Activated gamma-delta T cell treated with Interleukin-2 at 50 U/mL for 16 hours (primary cell): ENCODE data around the gene PFKL.
"Not testable (repeated sequence)": the region's sequence is repeated elsewhere in the genome, so short reads cannot be mapped to it uniquely, and the experiment has no call there.

ENCODE experiments used
- DNase-seq: peaks from one replicate; pipeline ENCODE4 v3.0.0-alpha.2; 2020

Gene PFKL

DNA sequence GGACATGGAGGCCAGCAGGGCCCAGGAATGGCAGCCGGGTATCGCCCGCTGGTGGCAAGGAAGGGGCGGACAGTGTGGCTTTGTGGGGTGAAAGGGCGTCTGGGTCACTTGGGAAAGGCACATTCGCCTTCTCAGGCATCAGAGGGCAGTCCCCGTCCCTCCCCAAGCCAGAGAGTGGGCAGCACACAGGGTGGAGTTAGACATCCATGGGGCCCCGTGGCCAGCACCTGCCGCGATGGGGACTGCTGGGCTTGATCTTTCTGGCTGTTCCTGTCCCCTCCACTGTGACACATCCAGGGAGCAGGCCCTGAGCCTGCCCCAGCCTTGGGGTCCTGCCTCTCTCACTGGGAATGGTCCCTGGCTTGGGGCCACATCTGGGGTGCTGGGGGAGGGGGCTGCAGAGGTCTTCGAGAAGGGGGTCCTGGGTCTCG lies 49.6 kb downstream of the PFKL start:
- no peak for DNase-seq

DNA sequence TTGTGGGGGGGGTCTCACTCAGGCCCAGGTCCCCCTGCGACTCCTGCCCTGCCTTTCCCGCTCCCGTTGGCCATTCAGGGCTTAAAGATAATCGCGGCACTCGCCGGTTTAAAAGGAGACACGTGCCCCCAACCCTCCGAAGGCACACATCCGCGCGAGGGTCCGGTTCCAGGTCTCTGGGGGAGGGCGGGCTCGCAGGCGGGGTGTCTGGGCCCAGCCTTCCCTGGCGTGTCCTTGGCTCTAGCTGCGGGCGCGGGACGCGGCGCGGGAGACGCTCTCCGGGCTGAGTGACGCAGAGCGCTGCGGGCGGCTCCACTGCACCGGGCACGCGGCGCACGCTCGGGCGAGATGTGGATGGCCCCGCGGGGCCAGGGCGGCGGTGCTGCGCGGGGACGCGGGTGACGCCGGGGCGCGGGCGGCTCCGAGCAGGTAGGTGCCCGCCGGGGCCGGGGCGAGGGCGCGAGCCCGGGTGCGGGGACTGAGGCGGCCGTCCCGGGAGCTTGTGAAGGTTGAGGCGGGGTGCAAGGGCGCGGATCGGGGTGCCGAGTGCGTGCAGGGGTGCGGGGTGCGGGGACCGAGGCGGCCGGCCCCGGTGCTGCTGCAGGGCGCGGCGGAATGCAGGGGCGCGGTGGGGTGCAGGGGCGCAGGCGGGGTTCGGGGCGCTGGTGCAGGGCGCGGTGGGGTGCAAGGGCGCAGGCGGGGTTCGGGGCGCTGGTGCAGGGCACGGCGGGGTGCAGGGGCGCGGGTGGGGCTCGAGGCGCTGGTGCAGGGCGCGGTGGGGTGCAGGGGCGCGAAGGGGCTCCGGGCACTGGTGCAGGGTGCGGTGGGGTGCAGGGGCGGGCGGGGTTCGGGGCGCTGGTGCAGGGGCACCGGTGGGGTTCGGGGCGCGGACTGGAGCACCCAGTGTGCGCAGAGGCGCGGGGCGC lies 50.3 kb downstream of the PFKL start:
- no peak for DNase-seq

DNA sequence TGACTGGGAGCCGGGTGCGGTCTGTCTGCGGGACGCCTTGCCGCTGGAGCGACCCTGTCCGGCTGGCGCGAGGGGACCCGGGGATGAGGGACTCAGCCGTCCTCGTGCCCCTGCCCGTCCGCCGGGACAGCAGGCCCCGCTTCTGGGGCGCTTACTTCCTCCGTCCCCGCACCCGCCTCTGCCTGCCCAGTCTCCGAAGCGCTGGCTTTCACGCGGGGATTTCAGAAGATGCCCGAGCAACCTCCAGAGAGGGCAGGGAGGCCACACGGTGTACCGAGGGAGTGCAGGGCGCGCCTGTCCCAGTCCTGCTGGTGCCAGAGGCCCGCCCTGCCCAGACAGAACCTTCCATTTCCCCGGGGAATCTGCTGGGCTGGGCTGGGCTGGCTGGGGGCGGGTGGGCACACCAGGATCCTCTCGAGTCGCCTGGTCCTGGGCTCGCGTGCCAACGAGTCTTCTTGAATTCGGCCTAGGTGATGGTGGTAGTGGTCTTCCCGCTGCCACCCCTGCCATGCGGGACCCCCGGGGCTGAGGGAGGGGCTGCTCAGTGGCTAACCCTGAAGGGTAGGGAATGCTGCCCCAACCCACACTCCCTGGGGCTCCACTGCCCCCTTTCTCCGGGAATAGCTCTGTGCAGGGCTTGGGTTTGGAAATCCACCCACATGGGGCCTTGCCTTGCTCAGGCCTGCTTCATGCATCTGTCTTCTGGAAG lies 51.1 kb downstream of the PFKL start:
- no peak for DNase-seq

DNA sequence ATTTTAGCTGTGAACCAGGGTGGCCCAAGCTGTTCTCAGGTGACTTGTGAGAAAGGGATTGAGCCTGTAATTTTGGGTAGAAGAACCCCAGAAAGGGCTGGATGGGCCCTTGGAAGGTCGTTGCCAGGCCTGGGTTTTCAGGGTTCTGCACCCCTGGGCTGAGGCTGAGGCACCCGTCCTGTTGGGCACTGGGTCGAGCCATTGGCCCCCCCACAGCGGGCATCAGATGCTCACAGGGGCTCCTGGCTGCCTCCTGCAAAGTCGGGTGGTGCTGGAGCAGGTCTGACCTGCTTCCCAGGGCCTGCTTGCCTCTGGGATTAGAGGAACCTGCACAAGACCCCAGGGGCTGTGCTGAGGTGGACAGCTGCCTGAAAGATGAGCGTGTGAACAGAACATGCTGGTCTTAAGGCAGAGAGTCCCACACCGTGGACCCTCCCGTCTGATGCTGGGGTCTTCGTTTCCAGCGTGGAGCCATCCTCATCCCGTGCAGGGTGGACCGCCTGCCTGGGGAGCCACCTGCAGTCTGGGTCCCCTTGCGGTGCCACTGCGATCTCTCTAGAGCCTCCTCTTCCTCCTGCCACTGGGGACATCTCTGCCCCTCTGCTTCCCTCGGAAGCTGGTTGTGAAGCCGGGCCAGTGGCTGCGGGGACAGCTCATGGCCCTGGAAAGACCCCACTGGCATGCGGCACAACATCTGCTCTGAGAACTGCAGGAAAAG lies 51.8 kb downstream of the PFKL start:
- no peak for DNase-seq

DNA sequence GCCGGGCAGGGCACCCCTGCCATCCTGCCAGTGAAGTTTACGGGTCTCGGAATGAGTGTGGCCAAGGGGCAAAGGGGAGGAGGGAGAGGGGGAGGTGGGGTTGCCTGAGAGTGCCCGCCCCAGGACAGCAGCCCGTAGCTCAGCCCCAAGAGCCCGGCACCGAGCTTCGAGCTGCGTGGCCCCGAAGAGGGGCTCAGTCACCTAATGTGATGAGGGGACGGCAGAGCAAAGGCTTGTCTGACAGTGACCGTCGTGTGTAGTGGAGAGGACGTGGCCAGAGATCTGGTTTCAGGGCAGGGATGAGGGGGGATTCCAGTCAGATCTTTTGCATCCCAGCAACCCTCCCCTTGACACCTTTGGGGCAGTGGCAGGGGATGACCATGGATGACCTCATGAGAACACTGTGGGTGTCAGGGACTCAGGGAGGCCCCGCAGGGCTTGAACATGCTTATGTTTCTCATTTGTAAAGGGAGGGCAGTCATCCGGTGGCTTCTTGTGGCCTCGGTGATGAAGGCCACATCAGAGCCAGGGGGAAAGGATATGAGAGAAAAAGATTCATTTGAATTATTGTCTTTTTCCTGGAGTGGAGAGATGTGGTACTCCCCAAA lies 52.5 kb downstream of the PFKL start:
- DNase-seq, result no peak

DNA sequence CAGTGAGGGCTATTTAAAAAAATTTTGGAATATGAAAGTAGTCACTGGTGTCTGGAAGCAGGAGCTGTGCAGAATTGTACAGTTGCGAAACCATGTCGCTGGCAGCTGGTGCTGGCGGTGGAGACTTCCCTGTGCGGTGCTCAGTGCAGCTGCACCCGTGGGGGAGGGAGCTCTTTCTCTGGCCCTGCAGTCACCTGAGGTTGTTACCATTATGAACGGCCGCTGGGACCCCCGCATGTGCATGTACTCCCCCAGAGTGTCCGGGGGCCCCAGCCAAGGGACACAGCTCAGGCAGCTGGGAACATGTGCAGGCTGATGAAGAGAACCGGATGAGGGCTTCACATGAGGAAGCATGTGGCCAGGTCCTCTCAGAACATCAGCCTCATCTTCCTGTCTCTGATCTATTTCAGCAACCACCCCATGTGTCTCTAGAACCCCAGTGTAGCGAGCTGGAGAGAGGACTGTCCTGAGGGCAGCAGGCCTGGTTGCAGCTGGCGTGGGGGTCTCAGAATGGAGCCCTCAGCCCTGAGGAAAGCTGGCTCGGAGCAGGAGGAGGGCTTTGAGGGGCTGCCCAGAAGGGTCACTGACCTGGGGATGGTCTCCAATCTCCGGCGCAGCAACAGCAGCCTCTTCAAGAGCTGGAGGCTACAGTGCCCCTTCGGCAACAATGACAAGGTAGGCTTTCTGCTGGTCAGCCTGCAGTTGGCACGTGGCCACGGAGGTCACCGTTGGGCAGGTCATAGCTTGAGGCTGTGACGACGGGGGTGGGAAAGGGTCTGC lies 53.5 kb downstream of the PFKL start, which contains the start of gene TRPM2:
Gene TRPM2, plus strand, starts transcription at position 431 of the 780 bp plus-strand sequence. Its CDS starts 80 bp downstream, at position 511.
- DNase-seq, result peak; percentile 40

DNA sequence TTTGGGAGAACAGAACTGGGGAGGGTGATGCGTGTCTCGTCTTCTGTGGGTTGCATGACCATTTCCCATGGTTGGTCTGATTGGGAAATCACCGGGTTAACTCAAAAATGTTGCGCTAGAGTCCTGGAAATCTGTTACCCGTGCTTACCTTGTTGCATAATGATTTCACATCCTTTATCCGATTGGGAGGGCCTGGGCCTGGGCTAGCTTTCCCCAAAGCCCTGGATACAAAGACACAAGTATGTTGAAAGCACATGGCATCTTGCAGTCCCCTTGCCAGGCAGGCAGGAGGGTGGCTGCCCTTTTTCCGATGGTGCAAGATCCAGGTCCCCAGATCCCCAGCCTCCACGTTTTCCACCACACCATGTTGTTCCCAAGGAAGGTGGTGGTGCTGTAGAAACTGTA lies 54.1 kb downstream of the PFKL start:
- DNase-seq, result no peak

DNA sequence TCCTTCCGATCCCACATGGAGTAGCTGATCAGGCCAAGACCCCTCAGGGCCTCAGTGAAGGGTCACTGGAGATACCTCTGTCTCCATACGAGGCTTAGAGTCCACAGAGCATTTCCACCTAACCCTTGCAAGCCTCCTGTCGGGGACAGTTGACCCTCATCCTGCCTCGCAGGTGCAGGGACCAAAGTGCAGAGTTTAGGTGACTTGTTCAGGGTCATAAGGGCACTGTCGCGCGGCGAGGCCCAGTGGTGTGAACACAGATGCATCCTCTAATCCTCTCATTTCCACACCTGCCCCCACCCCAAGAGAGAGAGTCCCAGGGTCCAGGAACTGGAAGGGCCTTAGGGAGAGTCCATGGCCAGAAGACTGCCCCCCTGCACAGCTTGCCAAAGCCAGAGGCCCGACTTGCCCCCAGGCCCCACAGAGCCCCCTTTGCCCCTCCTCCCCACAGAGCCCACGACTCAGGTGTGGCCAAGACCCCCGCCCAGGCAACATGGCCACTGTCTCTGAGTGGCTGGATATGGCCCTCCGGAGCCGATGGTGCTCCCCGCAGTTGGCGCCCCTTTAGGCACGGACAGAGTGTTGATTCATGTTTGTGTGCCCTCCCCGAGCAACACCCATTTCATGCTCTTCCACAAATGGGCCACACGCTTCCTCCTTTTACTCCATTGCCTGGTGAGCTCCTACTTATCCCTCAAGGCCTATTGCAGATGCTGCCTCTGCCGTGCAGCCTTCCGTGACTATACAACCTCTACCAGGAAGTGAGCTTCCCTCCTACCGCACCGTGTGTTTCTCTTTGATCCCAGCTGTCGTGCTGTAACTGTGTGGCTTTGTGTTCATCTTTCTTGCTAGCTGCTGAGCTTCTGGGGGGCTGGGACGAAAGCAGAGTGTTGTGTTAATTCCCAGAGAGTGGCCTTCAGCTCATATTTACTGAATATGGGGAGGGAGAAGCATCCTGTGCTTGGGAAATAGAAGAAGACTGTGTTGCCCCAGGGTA lies 55.2 kb downstream of the PFKL start:
- no peak for DNase-seq

DNA sequence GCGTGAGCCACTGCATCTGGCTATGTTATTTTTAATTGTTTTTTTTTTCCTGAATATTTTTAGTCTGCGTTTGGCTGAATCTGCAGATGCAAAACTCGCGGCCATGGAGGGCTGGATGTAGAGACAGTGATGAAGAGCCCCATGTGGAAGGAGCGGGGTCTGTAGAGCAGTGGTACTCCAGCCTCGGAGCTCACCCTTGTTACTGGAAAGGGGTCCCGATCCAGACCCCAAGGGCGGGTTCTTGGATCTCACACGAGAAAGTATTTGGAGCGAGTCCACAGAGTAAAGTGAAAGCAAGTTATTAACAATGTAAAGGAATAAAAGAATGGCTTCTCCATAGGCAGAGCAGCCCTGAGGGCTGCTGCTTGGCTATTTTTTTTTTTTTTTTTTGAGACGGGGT lies 56.3 kb downstream of the PFKL start:
- no peak for DNase-seq

DNA sequence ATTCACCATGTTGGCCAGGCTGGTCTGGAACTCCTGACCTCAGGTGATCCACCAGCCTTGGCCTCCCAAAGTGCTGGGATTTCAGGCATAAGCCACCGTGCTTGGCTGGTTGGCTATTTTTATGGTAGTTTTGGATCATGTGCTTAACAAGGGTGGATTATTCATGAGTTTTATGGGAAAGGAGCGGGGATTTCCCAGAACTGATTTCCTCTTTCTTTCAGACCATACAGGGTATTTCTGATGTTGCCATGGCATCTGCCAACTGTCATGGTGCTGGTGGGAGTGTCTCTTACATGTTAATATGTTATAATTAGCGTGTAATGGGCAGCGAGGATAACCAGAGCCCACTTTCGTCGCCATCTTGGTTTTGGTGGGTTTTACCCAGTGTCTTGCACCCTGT lies 56.8 kb downstream of the PFKL start:
- DNase-seq, result no peak

DNA sequence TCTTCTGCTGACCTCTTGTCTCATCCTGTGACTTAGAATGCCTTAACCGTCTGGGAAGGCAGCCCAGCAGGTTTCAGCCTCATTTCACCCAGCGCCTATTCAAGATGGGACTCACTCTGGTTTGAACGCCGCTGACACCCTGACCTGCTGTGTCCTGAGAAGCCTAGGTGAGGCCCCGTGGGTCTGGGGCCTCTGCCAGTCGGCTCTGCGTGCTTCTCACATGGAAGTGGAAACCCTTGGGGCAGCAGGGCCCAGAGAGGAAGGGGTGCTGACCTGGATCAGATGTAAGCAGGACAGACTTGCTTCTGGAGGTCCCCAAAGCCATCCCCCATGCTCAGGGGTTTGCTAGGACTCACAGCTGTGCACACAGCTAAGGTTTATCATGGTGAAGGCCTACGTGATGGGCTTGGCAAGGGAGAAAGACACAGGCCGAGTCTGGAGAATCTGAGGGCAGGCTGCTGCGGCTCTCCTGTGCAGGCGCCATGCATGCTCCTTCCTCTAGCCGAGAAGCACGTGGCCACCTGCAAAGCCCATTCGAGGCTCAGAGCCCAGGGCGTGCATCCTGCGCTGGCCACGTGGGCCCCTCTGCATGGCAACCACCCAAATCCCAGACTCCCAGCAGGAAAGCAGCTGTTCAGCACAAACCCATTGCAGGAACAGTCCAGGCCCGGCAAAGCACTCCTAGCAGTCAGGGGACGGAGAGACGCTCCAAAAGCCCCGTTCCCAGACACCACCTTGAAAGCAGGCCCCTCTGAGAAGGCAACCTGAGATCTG lies 57.4 kb downstream of the PFKL start:
- no peak for DNase-seq

DNA sequence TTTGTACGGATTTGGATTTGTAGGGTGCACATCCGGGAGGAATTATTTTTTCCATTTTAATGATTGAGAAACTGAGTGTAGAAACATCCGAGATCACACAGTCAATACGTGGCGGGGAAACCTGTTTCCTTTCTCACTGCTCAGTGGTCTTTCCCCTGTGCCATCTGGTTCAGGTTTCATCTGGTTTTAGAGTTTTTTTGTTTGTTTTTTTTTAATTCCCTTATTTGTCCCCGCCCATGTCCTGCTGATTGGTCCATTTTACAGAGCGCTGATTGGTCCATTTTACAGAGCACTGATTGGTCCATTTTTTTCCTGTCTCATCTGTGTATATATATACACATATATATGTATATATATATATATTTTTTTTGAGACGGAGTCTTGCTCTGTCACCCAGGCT lies 59.5 kb downstream of the PFKL start:
- no peak for DNase-seq

DNA sequence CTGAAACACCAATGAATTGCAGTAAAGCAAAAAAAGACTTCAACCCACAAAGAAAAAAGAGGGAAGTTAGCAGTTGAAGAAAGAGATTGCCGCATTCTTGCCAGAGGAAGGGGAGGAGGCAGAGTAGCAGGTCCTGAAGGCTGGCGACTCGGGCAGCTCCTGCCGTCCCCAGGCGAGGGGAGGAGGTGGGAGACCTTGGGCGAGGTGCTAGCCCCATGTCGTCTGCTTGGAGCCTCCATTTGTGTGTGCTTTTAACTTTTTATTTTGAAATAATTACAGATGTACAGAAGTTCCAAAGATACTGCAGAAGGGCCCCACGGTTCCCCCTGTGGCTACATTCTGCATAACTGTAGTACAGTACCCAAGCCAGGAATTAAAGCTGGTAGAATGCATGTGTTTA lies 60.3 kb downstream of the PFKL start:
- DNase-seq, result no peak

DNA sequence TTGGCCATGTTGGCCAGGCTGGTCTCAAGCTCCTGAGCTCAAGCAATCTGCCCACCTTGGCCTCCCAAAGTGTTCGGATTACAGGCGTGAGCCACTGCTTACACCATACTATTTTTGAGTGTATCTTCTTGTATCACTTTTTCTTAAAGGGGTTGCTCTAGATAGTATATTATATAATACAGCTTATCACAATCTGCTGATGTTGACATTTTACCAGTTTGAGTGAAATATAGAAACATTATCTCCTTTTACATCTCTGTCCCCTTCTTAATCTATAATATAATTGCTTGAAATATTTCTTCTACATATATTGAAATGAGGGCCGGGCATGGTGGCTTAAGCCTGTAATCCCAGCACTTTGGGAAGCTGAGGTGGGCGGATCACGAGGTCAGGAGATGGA lies 62.0 kb downstream of the PFKL start:
- DNase-seq, result not testable (repeated sequence)

DNA sequence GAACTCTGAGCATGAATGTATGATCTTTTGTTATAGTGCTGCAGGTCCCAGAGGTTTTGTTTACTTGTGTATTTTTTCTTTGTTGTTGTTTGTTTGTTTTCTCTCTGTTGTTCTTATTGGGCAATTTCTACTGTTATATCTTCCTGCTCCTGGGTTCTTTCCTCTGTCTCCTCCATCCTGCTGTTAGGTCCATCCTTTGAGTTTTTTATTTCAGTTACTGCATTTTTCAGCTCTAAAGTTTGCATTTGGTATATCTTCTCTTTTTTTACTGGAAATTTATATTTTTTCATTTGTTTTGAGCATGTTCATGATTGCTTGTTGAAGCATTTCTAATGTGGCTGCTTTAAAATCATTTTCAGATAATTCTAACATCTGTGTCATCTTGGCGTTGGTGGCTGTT lies 63.4 kb downstream of the PFKL start:
- no peak for DNase-seq

DNA sequence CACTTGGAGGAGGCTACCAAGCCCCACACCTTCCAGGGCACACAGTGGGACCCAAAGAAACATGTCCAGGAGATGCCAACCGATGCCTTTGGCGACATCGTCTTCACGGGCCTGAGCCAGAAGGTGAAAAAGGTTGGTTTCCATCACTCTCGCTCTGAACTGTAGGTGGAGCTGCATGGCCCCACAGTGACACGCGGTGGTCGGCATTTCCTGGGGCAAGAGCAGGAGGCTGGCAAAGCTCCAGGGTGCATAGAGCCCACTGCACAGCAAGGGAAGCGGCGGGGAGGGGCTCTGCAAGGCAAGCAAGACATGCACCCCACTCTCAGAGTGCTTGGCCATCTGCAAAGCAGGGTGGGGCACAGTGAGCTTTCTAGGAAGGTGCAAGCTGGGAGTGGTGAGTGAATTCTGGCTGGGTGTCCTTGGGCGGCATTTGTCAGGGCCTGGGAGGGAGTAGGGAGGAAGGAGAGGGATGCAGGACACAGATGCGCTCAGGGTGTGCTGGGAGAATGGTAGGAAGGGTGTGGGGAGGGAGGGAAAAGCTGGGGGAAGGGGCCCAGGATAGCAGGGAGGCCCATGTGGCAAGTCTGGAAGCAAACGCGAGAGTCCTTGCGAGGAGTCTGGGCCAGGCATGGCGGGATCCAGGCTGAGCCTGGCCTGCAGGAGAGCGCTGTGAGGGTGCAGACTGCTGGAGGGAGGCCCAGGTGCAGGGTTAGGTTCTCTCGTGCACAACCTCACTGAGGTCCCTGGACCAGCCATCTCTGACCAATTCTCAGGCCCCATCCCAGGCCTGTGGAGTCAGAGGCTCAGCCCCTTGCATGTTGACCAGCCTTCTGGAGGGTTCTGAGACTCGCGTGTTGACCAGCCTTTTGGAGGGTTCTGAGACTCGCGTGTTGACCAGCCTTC lies 64.5 kb downstream of the PFKL start:
- no peak for DNase-seq

DNA sequence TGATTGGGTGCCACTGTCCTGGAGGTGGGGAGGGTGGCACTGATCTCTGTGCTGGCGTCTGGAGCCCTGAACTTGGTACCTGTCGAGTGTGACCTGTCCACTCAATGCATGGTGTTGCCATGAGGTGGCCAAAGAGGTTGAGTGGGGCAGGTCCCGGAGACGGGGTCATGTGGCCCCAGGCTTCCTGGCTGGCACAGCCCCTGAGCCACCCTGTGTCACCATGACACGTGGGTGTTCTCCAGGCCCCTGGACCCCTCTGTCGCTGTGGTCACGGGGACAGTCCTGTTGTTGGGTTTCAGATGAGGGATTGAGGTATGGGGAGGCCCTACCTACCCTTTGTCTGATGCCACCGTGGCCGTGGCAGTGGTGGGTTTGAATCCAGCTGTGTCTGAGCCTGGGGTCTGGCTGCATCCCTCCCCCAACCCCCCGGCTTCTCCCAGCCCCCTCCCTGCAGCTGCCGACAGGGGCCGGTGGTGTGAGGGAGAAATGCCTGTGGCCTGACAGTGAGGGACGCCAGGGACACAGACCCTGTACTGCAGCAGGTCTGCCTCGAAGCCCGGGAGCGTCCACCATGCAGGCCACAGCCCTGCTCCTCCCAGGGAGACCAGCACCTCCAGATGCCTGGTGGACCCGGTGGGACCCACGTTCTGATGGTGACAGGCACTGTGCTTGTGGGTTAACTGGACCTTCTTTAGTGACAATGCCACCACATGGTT lies 65.6 kb downstream of the PFKL start:
- DNase-seq, result no peak

DNA sequence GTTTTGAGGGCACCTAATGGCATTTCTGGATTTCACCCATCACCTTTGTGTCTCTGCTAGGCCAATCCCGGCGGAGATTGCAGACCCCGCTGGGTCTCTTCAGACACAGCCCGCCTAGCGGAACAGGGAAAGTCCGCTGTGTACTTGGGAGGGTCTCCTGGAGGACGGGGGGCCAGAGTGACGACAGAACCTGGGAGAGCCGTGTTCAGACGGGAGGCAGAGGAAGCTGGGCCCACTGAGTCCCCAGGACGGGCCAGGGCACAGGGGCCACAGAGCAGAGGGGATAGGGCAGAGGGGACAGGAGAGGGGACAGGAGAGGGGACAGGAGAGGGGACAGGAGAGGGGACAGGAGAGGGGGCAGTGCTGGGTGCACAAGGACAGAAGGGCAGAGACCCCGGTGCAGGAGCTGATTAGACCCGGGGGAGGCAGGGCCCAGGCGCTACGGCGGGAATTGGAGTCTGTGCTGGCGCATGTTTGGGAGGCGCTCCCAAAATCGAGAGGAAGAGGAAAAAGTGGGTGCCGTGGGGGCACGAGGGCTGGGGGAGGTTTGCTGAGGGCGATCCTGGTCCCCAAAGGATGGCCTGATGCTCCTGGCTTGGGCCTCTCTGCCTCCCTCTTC lies 66.2 kb downstream of the PFKL start:
- DNase-seq, result no peak
